T-helper 1 cell treated with Interleukin-12 subunit alpha and Interleukin-12 subunit beta and Interleukin-4 antibody, amounts not matched to agents 30 ng/mL and 1 ng/mL, for 36 hours (primary cell): ENCODE measurements around the gene CFDP1. TPM values are rescaled to one million over a fixed set of nuclear protein-coding genes. Genes with fewer than 3 reads are reported as not detected.

Experiments
- intact Hi-C: fragments of 100-400 bp; cut with micrococcal nuclease; formaldehyde crosslinking; loops from one replicate; pipeline ENCODE4 v1.15.1; 2024
- total RNA-seq: library from RNA; stranded (reverse); gene quantifications from 2 replicates; pipeline ENCODE4 v1.2.3, GENCODE V29; 2022

CFDP1 gene
- total RNA-seq, 1 donor from 2014 or later, result 31.8 TPM

DNA sequence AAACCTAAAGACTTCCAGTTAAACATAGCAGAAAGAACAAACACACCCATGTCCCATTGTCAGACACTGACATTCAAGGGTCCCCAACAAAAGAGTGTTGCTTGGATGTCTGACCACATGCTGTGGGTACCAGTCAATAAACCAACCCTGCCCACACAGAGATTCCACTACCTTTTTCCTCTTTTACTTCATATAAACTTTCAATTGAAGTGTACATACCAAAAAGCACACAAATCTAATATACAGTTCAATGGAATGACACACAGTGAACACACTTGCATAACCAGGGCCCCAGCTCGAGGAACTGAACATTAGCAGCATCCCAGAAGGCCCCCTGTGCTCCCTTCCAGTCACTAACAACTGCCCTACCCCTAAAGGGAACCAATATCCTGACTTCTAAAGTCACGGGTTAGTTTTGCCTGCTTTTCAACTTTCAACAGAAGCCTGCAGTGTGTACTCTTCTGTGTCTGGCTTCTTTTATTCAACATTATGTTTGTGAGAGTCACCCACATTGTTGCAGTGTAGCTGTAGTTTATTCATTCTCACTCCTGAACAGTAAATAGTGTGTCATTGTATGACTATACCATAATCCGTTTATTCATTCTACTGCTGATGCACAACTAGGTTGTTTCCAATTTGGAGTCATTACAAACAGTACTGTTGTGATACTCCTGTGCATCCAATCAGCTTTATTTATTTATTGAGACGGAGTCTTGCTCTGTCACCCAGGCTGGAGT lies 18.0 kb downstream of the CFDP1 start:
- intact Hi-C loops, result no loop called here

DNA sequence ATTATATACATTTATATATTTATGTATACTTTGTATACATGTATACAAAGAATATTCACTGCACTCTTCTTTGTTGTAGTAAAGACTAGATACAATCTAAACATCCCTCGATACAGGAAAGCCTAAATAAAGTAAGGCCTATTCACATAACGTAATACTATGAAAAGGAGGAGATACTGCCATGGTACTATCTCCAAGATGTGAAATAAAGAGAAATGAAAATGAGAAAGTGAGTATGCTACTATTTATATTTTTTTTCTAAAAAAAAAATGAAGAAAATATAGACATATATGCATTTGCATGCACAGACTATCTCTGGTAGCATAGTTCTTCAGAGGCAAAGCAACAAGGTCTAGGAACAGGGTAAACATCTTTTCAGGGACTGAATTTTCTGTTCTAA lies 19.4 kb downstream of the CFDP1 start:
- intact Hi-C loops, result no loop called here

DNA sequence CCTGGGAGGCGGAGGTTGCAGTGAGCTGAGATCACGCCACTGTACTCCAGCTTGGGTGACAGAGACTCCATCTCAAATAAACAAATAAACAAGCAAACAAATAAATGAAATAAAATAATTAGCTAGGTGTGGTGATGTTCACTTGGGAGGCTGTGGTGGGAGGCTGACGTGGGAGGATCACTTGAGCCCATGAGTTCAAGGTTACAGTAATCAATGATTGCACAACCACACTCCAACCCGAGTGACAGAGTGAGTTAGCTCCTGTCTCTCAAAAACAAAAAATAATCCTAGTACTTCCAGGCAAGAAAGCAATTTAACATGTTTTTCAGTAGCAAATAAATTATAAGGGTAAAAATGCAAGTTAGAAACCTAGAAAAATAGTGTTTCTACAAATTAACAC lies 26.4 kb downstream of the CFDP1 start:
- intact Hi-C loops, result no loop called here

DNA sequence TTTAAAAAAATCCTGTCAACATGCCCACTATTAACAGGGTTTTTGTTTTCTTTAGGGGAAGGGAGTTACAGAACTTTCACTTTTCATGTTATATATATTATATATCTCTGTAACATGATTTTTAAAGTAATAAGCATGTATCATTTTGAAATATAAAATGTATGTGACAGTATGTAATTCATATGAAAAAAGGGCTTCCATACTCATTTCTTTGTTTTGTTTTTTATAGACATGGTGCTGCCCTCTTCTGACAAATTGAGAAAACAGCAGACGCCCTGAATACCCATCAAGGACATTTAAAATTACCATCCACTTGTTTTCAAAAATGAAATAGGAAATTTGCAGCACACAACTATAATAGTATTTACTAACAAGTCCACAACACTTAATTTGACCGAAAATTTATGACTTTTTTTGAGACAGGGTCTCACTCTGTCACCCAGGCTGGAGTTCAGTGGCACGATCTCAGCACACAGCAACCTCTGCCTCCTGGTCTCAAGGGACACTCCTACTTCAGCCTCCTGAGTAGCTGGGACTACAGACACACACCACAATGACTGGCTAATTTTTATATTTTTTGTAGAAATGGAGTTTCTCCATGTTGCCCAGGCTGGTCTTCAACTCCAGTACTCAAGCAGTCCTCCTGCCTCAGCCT lies 30.4 kb downstream of the CFDP1 start:
- intact Hi-C loops, result loop anchor here (1.0 to 2.0 kb wide), 6 partner anchors 18 to 694 kb away; no protein-coding TSS in a partner anchor

DNA sequence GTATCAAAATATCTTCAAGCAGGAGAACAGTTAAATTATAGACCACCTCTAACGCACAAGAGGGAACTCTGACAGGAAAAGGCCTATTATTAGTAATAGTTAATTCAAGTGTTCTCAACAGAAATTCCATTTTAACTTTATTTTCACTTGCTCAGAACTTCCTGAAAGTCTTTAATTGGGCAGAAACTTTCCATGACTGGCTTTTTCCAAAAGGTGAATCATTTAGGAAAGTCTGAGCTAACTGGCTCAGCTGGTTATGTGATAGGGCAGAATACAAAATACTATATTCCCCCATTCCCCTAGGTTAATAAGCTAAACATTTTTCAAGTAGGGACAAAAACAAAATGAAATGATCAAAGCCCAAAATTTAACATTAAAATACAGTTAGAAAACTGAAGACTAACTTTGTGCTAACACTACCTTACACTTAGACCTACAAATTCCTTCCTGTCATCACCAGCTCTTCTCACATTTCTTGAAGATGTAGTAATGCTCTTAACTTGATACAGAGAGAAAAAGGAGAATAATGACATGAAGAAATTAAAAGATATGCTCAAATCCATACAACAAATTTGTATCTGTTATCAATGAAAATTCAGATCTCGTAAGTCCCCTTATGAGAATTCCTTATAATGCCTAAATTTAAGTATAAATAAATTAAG lies 31.0 kb downstream of the CFDP1 start:
- intact Hi-C loops, result loop anchor here (2.0 kb wide), 3 partner anchors 17 to 693 kb away; no protein-coding TSS in a partner anchor

DNA sequence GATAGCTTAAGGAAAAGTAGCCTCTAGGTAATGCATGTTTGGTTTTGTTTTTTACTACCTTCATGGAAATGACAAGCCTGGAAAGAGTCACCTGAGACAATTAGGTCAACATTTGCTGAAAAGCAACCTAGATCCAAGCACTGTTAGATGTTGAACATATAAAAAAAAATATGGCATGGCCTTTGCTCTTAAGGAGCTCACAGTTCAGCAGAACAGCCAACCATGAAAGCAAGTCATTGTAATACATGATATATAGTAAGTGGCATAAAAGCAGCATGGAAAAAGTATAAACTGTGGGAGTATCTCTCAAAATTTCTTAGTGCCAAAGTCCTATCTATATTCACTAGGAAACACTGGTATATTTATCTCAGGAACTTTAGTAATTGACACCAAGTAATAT lies 31.6 kb downstream of the CFDP1 start:
- intact Hi-C loops, result loop anchor here (2.0 kb wide), 3 partner anchors 17 to 693 kb away; no protein-coding TSS in a partner anchor

DNA sequence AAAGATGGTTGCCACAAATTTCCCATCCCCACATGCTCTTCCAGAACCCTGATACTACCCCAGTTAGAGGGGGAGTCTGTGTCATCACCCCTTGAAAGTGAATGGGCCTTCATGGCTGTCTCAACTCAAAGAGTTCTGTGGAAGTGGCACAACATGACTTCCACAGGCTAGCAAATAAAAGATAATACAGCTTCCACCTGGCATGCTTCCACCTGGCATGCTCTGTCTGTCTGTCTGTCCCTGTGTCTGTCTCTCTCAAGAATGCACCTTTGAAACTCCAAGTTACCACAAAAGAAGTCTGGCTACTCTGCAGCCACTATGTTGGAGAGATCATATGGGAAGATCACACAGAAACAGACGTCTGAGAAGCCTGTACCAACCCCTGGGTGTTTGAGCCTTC lies 35.0 kb downstream of the CFDP1 start:
- intact Hi-C loops, result no loop called here

DNA sequence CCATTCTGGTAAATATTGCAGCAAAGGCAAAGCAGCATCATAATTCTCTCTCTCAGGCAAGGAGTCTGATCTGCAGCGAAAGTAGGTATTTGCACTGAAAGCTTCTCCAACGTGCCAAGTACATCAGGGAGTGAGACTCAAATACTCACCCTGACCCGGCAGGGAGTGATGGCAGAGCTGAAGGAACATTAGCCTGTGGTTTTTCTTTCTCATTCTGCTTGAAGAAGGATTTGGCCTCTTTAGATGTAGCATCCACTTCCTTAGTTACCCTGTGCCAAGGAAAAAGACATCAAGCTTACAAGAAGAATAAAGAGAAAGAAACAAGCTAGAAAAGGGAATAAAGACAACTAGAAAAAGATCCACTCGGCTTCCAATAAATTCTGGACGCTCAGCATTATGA lies 38.4 kb downstream of the CFDP1 start:
- intact Hi-C loops, result no loop called here

DNA sequence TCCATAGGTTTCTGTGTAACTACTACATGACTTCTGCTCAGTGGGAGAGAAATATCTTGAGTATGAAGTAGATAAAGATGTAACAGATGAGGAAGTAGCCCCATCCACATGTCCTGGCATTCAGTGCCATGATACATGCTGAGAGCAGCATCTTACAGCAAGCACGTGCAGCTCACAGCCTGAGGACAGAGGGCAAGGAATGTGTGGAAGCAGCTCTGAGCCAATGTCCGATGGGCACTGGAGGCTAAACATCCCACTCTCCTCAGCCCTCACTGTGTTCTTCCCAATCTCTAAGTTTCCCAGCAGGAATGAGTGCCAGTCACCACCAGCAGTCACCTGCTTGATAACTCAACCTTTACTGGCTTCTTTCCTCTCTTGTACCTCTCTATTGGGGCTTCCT lies 40.4 kb downstream of the CFDP1 start:
- intact Hi-C loops, result no loop called here

DNA sequence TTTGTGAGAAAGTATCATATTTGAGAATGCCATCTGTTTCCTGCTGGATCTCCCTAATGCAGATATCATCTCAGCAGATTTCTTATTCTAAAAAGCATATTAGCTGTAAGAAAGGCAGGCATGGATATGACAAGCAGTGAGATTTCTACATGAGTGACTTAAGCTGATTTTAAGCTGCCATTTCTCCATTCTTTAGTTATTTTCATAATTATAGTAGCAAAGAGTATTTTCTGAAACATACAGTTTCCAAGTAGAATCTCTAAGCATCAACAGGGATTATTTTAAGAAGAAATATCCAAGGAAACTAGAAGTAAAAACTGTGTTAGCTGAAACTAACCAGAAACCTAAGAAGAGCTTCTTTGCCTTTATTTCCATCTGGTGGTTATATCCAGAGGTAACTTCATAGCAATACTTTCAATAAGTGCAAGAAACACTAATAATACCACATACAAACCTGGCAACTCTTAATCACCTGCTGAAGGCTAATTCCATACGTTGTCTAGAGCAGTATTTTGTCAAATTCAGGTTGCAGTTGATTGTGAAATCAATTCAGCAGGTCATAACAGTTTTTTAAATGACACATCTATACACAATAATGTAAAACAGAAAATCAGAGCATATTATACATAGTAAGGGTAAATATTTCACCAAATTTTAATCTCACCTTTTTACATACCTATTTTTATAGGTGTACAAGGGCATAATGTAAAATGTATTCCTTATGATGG lies 42.2 kb downstream of the CFDP1 start:
- intact Hi-C loops, result no loop called here

DNA sequence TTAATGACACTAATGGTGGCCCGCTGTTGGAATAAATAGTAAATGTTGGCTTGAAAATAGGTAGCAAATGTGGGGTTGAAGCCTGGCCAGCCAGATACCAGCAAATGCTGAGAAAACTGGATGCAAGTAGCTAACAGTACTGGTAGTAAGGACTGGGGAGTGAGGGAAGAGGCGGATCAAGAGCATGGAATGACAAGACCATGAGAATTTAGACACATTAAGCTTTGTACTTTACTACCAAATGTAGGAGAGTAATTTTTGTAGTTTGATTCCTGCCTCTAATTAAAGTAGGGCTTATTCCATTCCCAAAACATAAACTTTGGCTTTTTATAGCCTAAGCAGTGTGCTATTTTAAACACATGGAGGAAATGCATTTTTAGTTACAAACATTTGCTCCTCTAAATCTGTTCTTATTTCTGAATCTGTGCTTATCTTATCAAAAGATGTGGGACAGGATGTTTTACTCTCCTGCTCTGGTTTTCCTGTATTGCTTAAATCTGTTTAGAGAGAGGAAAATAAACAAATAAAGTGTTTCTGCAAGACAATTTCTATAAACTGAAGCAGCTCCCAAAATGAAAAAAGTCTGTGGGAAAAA lies 44.1 kb downstream of the CFDP1 start:
- intact Hi-C loops, result no loop called here

DNA sequence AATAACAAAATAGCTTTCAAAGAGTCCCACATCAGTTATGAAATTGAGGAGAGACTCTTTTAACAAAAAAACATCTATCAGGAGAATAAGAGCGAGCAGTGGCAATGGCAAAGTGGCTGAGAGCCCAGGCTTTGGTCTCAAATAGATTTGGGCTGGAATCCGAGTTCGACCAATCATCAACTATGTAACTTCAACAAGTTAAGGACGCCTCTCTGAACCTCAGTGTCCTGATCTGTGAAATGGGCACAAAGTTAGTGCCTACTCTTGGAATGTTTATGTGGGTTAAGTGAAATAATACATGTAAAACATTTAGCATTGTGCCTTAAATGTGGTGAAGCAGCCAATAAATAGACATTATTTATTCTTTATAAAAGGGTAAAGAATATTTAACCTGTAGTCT lies 45.4 kb downstream of the CFDP1 start:
- intact Hi-C loops, result no loop called here

DNA sequence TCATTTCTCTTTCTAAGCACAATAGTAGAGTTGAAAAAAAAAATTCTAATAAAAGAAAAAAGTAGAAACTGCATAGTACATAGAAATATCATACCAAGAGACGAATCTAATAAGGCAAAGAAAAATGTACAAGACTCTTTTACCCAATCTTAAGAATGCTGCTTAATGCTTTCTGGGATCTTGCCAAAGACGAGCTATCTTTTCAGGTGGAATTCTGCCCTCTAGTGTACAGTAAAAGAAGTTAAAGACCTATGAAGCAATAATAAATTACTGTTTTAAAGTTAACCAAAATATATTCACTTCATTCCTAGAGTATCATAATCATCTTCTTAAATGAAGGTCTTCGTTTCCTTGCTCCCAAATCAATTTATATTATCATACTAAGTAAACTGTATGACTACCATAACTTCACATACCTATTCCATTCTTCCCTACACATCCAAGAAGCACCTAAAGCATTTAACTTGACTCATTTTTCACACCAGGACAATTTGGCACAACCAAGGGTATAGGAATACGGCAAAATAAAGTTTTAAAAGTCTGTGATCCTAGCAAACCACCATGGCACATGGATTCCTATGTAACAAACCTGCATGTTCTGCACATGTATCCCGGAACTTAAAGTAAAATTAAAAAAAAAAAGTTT lies 47.7 kb downstream of the CFDP1 start:
- intact Hi-C loops, result loop anchor here (1.0 to 2.0 kb wide), 4 partner anchors 17 to 379 kb away; no protein-coding TSS in a partner anchor

DNA sequence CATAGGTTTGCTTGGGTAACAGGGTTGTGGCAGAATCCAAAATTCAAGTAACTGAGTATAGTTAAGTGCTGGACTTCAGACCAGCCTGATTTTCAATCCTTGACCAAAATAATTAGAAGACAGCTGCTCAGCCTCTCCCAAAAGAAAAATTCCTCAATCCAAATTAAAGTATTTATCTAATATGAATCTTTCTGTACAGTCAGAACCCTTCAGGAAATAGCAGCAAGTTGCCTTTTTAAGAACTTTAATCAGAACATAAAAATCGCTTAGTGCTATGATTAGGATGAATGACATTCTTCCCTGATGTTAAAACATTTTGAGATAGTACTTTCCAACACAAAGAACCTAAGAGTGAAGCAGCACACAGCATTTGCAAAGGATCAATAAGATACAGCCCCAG lies 50.2 kb downstream of the CFDP1 start:
- intact Hi-C loops, result loop anchor here (5.0 kb wide), 1 partner anchor 676 kb away; no protein-coding TSS in a partner anchor

DNA sequence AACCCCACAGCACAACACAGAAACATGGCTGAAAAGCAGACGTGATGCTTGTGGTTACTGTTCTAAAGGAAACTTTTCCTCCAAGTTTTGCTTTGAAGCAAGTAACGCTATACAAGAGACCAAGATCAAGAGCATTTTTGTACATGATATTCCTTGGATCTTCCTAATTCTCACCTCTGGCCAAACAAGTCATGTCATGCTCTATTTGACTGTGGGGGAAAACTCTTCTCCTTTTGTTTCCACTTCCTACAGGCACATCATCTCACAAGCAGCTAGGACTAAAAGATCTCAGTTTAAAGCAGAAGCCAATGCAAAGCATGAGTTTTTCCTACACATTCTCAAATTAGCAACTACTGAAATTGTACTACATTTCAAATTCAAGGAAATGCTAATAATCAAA lies 50.7 kb downstream of the CFDP1 start:
- intact Hi-C loops, result loop anchor here (5.0 kb wide), 1 partner anchor 675 kb away; no protein-coding TSS in a partner anchor

DNA sequence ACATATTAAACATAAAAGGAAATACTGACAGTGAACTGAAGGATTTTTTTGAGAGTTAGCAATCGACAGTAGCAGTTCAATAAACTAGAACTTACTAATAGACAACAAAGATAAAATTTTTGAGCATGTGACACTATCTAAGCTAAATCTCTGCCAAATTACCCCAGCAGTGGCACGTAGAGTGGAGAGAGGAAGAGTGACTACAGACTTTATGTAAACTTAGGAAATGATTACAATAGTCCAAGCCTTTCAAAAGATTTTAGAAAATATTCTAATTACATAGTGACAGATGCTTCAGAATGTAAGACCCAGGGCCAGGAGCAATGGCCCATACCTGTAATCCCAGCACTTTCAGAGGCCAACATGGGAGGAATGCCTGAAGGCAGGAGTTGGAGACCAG lies 52.4 kb downstream of the CFDP1 start:
- intact Hi-C loops, result loop anchor here (1.0 to 5.0 kb wide), 2 partner anchors 61 to 674 kb away; no protein-coding TSS in a partner anchor

DNA sequence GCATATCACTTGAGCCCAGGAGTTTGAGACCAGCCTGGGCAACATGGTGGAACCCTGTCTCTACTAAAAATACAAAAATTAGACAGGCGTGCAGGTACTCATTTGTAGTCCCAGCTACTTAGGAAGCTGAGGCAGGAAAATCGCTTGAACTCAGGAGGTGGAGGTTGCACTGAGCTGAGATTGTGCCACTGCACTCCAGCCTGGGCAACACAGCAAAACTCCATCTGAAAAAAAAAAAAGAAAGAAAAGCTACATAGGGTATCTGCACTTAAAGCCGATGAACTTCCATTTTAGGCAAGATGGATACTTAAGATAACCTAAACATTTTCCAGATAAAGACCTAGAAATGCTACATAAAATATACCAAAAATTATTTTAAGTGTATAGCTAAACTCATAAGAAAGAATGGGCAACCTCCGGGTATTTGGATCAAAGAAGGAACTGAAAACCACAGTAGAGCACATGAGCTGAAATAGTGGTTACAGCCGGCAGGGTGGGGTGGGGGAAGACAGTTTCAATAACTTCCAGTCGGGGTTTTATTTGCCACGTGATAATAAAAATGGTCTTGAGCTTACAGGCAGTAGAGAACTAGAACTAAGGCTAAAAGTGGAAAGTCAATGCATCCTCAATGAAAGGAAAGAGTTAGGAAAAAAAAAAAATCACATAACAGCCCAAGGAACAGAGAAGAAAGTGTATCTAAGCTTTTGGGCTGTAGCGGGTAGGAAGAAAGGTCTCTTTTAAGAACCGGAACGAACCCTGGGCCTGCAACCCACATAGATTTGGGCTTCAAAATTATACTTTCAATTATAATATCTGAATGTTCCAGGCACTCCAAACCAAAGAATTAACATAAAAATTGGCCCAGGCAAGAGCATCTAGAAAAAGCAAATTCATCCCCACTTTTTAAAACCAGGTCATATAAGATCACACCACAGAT lies 53.1 kb downstream of the CFDP1 start:
- intact Hi-C loops, result loop anchor here (1.0 to 5.0 kb wide), 2 partner anchors 60 to 673 kb away; no protein-coding TSS in a partner anchor

DNA sequence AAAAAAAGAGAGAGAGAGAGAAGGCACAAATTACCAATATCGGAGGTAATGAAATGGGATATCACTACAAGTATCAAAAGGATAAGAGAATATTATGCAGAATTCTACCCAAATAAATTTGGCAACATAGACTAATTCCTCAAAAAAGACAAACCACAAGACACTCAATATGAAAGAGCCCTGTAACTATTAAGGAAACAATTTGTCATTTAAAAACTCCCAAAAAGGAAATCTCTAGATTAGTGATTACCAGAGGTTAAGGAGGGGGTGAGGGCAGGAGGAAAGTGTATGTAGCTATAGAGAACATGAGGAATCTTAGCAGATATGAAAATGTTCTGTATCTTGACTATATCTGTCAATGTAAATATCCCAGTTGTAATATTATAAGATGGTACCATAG lies 54.0 kb downstream of the CFDP1 start:
- intact Hi-C loops, result no loop called here

DNA sequence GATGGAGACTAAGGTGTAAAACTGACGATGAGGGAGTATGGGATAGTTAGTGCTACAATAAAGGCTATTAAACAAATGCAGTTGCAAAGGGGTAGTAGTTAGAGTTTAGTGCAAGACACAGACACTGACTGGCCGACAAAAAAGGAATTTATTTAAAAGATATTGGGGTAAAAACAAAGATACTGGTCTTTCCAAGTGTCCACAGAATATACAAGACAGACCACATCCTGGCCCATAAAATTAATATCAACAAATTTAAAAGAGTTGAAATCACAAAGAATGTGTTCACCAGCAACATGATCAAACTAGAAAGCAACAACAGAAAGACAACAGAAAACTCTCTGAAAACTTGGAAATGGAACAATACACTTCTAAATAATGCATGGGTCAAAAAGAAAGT lies 54.7 kb downstream of the CFDP1 start:
- intact Hi-C loops, result no loop called here
